Muscle layer of duodenum (tissue), 2 donors: ENCODE measurements around the gene TRIM44.

Experiments used
- H3K27ac ChIP-seq: one replicate; pipeline ENCODE4 v1.7.0; 2013; ENCODE audit warnings: mild to moderate bottlenecking, low read length
- H3K27me3 ChIP-seq: one replicate; pipeline ENCODE4 v1.7.0; 2013; ENCODE audit warnings: low read depth, mild to moderate bottlenecking, control low read depth, low read length
- H3K36me3 ChIP-seq, 2 donors: one replicate each; pipeline ENCODE4 v1.7.0; 2013; ENCODE audit warnings: low read length in 2 of 2, control low read depth in 1 of 2, mild to moderate bottlenecking in 1 of 2; ENCODE audit not compliant: insufficient read depth in 2 of 2, control insufficient read depth in 1 of 2
- H3K4me1 ChIP-seq, 2 donors: one replicate each; pipeline ENCODE4 v1.7.0; 2013; ENCODE audit warnings: low read length in 2 of 2, mild to moderate bottlenecking in 2 of 2, control low read depth in 1 of 2, moderate library complexity in 1 of 2; ENCODE audit not compliant: insufficient read depth in 2 of 2, control insufficient read depth in 1 of 2
- H3K4me3 ChIP-seq, 2 donors: one replicate each; pipeline ENCODE4 v1.7.0; 2013; ENCODE audit warnings: low read length in 2 of 2, low read depth in 1 of 2, mild to moderate bottlenecking in 1 of 2
- H3K9me3 ChIP-seq, 2 donors: one replicate each; pipeline ENCODE4 v1.7.0; 2013; ENCODE audit warnings: low read length in 2 of 2, control low read depth in 1 of 2, mild to moderate bottlenecking in 1 of 2; ENCODE audit not compliant: control insufficient read depth in 1 of 2
- donor health status: healthy.

Gene TRIM44

DNA sequence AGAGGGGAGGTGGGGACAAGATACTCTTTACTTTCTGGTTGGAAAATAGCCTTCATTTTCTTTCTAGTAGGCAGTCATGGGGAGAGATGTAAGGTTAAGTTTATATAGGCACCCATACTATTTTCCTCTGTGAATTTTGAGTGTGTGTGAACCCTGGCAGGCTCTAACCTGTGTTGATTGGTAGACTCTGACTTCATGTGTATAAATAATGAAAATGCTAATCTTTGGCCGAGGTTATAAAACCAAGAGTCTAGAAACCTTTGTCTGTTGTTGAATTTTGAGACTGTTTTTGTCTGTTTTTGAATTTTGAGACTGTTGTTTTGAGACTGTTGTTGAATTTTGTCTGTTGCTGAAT, 14.0 kb downstream of the TRIM44 start:
- H3K27me3 ChIP-seq, result no peaks in the 10 kb centered on the region
- H3K36me3 ChIP-seq, result no peaks in the 10 kb centered on the region
- peaks cover 8 to 17% of the 10 kb centered on the region in 2 donors for H3K4me1 ChIP-seq
- H3K9me3 ChIP-seq, result no peaks in the 10 kb centered on the region
- no peak overlapping the region for H3K4me3 ChIP-seq
- H3K27ac ChIP-seq, result no peak overlapping the region

DNA sequence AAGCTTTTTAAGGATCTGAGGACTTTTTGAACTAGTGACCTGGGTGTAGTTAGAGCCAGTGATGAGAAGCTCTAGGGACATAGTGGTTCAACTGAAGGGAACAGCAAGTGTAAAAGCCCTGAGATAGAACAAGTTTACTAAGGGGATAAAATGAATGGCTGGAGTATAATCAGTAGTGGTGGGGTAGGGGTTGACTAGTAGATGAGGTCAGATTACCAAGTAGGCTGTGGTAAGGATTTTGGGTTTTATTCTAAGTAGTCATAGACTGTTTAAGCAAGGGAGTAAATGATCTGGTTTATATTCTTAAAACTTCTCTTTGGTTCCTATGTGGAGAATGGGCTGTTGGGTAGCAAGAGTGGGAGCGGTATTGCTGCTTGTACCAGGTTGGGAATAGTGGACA, 15.3 kb downstream of the TRIM44 start:
- no peak overlapping the region for H3K4me3 ChIP-seq
- no peaks in the 10 kb centered on the region for H3K9me3 ChIP-seq
- H3K4me1 ChIP-seq, result peaks cover 8 to 23% of the 10 kb centered on the region in 2 donors
- no peaks in the 10 kb centered on the region for H3K36me3 ChIP-seq
- H3K27ac ChIP-seq, result no peak overlapping the region
- no peaks in the 10 kb centered on the region for H3K27me3 ChIP-seq

DNA sequence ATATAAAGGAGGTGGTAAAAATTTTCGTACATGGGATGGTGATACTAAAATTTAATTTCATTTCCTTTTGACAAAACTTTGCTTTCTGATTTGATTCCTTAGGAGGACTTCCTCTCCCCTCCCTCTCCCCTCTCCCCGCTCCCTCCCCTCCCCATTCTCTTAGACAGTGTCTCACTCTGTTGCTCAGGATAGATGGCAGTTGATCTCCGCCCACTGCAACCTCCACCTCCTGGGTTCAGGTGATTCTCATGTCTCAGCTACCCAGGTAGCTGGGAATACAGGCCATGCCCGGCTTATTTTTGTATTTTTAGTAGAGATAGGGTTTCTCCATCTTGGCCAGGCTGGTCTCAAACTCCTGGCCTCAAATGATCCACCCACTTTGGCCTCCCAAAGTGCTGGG, 15.9 kb downstream of the TRIM44 start:
- Histone ChIP-seq H3K36me3 (no peaks in the 10 kb centered on the region), H3K9me3 (no peaks in the 10 kb centered on the region), H3K4me1 (peaks cover 8 to 24% of the 10 kb centered on the region in 2 donors), H3K27me3 (no peaks in the 10 kb centered on the region), H3K4me3 (no peak overlapping the region), H3K27ac (no peak overlapping the region)

DNA sequence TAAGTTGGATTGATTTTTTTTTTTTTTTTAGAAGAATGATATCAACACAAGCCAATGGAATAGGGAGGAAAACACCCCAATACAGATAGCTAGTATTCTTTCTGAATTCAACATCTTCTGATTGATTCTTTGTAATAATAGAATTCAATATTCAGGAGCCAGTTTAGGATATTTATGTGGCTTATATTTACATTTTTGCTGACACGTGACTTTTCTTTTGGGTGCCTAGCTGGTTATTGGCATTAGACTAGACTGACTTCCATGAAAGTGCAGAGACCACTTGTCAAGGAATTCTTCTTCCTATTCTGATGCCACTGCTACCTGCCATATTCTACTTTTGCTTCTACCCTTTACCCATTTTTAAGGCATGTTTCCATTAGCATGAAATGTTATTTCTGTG, 16.4 kb downstream of the TRIM44 start:
- Histone ChIP-seq H3K36me3 (no peaks in the 10 kb centered on the region), H3K4me3 (no peak overlapping the region), H3K27ac (no peak overlapping the region), H3K4me1 (peaks cover 8 to 24% of the 10 kb centered on the region in 2 donors), H3K27me3 (no peaks in the 10 kb centered on the region), H3K9me3 (no peaks in the 10 kb centered on the region)

DNA sequence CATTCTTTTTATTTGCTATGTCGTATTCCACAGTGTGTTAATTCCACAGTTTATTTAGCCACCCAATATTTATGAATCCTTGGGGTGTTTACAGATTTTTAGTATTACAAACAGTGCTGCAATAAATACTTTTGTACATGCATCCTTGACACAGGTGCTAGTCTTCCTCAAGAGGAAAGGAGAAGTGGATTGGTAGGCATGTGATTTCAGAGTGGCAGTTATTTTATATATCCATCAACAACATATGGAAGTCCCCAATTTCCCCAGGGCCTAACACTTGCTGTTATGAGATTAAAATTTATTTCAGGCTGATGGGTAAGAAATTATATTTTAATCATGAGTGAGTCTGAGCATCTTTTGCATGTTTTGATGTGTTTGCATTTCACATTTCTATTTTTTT, 17.9 kb downstream of the TRIM44 start:
- no peaks in the 10 kb centered on the region for H3K27me3 ChIP-seq
- peaks cover 8 to 24% of the 10 kb centered on the region in 2 donors for H3K4me1 ChIP-seq
- H3K4me3 ChIP-seq, result no peak overlapping the region
- no peak overlapping the region for H3K27ac ChIP-seq
- peaks cover 0 to 3% of the 10 kb centered on the region in 2 donors for H3K36me3 ChIP-seq
- H3K9me3 ChIP-seq, result no peaks in the 10 kb centered on the region

DNA sequence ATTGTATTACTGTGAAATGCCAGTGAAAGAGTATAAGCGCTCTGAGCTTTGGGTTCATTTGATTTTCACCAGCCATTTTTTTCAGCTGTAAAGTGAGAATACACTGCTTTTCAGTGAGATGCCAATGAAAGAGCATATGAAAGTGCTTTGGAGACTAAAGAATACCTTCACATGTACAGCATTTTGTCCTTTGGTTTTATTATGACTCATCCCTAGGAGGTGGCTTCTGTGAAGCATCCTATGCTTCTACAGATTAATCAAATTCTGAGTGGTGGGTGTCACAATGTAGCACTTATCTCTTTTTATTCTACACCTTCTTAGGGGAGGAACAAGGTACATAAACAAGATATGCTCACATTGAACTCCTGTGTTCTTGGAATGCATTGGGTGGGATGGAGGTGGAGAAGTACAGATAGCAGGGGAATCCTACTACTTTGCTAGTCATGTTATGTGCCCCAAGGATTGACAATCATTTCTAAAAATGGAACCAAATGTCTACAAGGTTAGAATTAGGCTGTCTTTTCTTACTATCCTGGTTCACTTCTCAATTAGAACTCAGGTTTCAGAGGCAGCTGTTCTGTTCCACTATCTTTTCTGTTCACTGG, 18.7 kb downstream of the TRIM44 start:
- Histone ChIP-seq H3K27ac (no peak overlapping the region), H3K27me3 (no peaks in the 10 kb centered on the region), H3K4me3 (no peak overlapping the region), H3K4me1 (peaks cover 3 to 18% of the 10 kb centered on the region in 2 donors), H3K36me3 (peaks cover 0 to 11% of the 10 kb centered on the region in 2 donors), H3K9me3 (no peaks in the 10 kb centered on the region)

DNA sequence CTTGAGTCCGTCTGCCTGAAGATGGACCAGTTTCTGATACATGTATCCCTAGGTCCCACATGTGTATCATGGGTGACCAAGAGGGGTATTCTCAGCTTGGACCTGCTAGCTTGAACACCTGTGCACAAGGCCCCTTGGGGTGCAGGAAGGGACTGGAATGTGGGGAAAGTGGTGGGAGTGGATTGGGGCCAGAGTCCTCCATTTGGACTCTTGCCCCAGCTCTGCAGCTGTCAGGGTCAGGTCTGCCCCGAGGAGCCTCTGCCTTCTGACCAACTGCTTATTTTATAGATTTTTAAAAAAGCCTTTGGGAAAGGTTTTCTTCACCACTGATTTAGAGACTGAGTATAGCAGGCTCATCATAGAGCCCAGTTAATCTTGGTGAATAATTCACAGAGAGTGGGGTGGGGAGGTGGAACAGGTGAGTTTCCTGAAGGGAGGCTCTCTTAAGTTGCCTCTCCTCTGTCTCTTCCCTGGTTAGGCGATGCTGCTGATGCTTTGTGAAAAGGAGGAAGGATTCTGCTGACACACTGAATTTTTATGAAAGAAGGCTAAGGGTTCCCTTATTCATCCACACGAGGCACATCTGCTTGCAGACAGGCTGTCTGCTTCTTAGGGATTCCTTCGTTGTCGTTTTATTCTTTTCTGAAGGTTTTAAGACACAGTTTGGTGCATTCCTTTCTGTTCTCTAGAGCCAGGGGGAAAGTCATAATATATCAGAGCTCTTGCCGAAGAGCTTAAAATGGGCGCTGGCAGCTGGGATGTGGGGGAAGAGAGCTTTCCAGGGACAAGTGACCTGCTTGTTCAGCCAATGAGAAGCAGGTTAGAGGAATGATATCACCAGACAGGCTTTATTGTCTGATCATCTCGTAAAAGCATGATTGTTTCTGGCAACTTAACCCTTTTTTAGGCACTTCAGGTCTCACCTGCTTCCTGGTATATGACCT, 19.9 kb downstream of the TRIM44 start:
- H3K36me3 ChIP-seq, result peaks cover 1 to 23% of the 10 kb centered on the region in 2 donors
- H3K4me1 ChIP-seq, result peaks cover 0 to 11% of the 10 kb centered on the region in 2 donors
- H3K4me3 ChIP-seq, result no peak overlapping the region
- no peaks in the 10 kb centered on the region for H3K27me3 ChIP-seq
- no peaks in the 10 kb centered on the region for H3K9me3 ChIP-seq
- H3K27ac ChIP-seq, result no peak overlapping the region

DNA sequence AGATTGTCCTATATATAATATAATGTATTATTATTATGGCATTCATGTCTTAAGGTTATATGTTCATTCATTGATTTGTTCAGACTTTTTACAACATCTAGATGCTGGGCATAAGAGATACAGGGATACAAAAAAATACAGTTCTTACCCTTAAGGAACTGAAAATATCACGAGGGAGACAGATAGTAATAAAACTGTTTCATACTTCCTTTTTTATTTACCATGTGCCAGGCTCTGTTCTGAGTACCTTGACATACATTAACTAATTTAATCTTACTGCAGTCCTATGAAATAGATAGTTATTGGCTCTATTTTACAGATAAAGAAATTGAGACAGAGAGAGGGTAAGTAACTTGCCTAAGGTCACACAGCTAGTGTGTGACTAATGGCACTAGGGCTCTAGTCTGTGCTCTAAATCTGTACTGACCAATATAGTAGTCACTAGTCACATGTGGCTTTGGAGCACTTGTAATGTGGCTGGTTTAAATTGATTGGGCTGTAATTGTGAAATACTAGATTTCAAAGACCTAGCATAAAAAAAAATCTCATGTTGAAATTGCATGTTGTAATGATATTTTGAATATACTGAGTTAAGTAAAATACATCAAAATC, 21.3 kb downstream of the TRIM44 start:
- peaks cover 0 to 11% of the 10 kb centered on the region in 2 donors for H3K4me1 ChIP-seq
- no peak overlapping the region for H3K27ac ChIP-seq

DNA sequence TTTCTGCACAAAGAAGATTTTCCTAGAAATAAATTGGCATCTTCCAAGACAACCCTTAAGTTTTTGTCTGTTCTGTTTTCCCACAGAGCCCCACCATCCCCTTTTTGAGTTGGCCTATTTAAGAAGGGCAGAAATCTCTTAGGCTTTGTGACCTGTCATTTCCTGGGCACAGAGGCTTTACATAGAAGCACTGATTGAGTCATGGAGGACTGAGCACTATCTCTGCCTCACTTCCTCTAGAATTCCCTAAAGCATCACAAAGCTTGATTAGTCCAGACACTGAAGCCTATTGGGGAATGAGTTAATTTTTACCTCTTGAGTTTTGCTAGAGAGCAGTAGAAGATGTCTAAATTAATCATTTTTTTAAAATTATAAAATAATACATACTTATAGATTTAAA, 25.4 kb downstream of the TRIM44 start:
- peaks cover 6 to 26% of the 10 kb centered on the region in 2 donors for H3K36me3 ChIP-seq
- no peaks in the 10 kb centered on the region for H3K27me3 ChIP-seq

More for the DNA sequence above, 21.3 kb downstream of the TRIM44 start:
- Histone ChIP-seq H3K9me3 (no peaks in the 10 kb centered on the region), H3K36me3 (peaks cover 6 to 26% of the 10 kb centered on the region in 2 donors), H3K4me3 (no peak overlapping the region), H3K27me3 (no peaks in the 10 kb centered on the region)

DNA sequence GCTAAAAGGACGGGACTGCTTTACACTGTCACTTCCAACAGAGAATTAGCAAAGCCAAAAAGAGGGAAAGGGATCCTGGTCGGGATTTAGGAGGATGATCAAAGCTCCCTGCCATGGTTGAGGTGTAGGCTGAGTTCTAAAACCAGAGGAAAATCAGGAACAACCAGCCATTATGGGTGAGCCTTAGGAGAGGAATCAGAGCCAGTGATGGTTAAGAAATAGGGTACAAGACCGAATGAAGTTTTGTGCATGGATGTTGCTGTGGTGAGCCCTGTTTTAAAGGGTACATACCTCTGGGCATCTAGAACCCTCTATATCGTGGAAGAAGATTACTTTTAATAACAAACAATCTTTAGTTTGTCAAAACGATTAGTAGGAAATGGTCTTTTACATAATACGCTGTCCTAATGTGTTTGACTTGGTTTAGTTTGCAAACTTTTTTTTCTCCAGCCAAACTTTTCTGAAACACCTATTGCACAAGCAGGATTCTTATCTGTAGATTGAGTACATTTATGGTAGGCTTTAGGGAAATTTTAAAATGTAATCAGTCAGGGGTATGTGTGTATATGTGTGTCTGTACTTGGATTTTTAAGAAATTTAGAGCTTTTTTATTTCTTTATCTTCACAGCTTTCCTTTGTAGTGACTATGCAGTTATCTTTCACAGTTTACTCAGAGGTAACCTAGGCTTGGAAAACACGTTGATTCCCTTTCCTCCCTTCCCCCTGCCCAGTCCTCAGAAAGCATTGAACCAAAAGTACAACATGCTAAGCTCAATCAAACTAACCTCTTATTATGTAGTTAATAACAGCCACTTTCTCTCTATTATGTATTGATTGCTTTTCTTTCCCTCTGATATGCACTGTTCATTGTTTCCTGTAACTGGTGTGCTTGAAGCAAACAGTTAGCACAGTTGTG, 26.8 kb downstream of the TRIM44 start:
- Histone ChIP-seq H3K4me1 (no peaks in the 10 kb centered on the region), H3K4me3 (no peak overlapping the region), H3K36me3 (peaks cover 6 to 26% of the 10 kb centered on the region in 2 donors), H3K27ac (no peak overlapping the region), H3K9me3 (no peaks in the 10 kb centered on the region), H3K27me3 (no peaks in the 10 kb centered on the region)

More for the DNA sequence above, 25.4 kb downstream of the TRIM44 start:
- no peak overlapping the region for H3K4me3 ChIP-seq
- H3K9me3 ChIP-seq, result no peaks in the 10 kb centered on the region
- peaks cover 0 to under 1% of the 10 kb centered on the region in 2 donors for H3K4me1 ChIP-seq
- H3K27ac ChIP-seq, result no peak overlapping the region
